ENCODE data around the gene PTBP2. TPM values are rescaled to one million over a fixed set of nuclear protein-coding genes. Genes with fewer than 3 reads are reported as not detected.
A peak's percentile ranks its signal among the peaks of the same experiment; 100 is the strongest.

Gene PTBP2
- total and polyA plus RNA-seq, 10 of the 15 experiments (the other 5 are each of a cell fraction or from before 2014, with no cell fraction given), result 5.8 to 17.5 (median 11.1) TPM

- Histone ChIP-seq H3K9ac (ENCODE audit: control insufficient read depth, insufficient read depth, low read length) (peak overlapping the region; percentile 78), H2AFZ (ENCODE audit: control insufficient read depth, low read depth, low read length) (peak overlapping the region; percentile 95), H3K27ac (ENCODE audit: control insufficient read depth, insufficient read depth) (peak overlapping the region; percentile 64), H4K20me1 (ENCODE audit: control insufficient read depth, insufficient read depth) (no peaks in the 10 kb centered on the region), H3K4me3 (peak overlapping the region; percentile 90), H3K4me1 (ENCODE audit: control insufficient read depth, insufficient read depth, low read length) (peaks cover 4% of the 10 kb centered on the region), H3K79me2 (ENCODE audit: control insufficient read depth, insufficient read depth, low read length) (peaks cover 34% of the 10 kb centered on the region), H3K36me3 (ENCODE audit: control insufficient read depth in 2 of 2, insufficient read depth in 2 of 2, low read length in 1 of 2) (peaks cover 0 to 2% of the 10 kb centered on the region in 2 experiments; a peak in 1 of 4 replicates), H3K27me3 (replicated peaks in 1 of 2; ENCODE audit: control insufficient read depth in 2 of 2, insufficient read depth in 2 of 2, low read length in 1 of 2) (no peaks in the 10 kb centered on the region), H3K4me2 (ENCODE audit: control insufficient read depth, insufficient read depth) (peak overlapping the region; percentile 66), H3K9me3 (replicated peaks; ENCODE audit: control insufficient read depth, insufficient read depth, low read length) (no peaks in the 10 kb centered on the region)
- RAD21 ChIA-PET (ENCODE audit: unreplicated experiment), result no interaction called here
- SMC1A ChIA-PET (ENCODE audit: uncharacterized antibody, unreplicated experiment), result interaction anchor here (0.6 to 1.9 kb wide), 3 partner anchors 20 to 1447 kb away, joined by 3 to 4 read pairs (median 3); no protein-coding TSS in a partner anchor
- CTCF ChIA-PET, result interaction anchor here (1.5 to 1.8 kb wide), 2 partner anchors 10 to 20 kb away, joined by 3 to 4 read pairs; no protein-coding TSS in a partner anchor
- FAIRE-seq (peak; percentile 89), ATAC-seq (peak; percentile 80), DNase-seq (ENCODE audit: low read depth, low spot score) (no peak)
- TSS peak; percentile 71 for BruUV-seq (replicated peaks)
- POLR2A ChIA-PET, result no interaction called here
- in situ Hi-C loops (cut with MboI) (no loop called here), intact Hi-C loops (cut with micrococcal nuclease; ENCODE audit: unreplicated experiment) (loop anchor here (10.0 kb wide), 2 partner anchors 232 to 1192 kb away; no protein-coding TSS in a partner anchor)
- WGBS (ENCODE audit: insufficient coverage, insufficient replicate concordance, low lambda C conversion rate, missing lambda C conversion rate), result under 1% methylated on average over 19 of the region's 29 CpGs
- TF ChIP-seq CBX3 (IDR thresholded peaks at IDR 0.05; ENCODE audit: borderline replicate concordance, low read depth) (no peak), CUX1 (IDR thresholded peaks at IDR 0.05; ENCODE audit: insufficient replicate concordance, low read depth, low read length) (no peak), YY1 (IDR thresholded peaks at IDR 0.05; ENCODE audit: low read depth, low read length) (0 out of 2 replicates have a peak, but pooled peaks have one; percentile 25), RAD51 (IDR thresholded peaks at IDR 0.05) (peak; percentile 77), CHD1 (IDR thresholded peaks at IDR 0.05; ENCODE audit: low read depth, low read length) (no peak), ATF3 (IDR thresholded peaks at IDR 0.05; ENCODE audit: borderline replicate concordance, extremely low read depth, low read depth, low read length) (no peak), RELB (IDR thresholded peaks at IDR 0.05; ENCODE audit: low read depth) (0 out of 2 replicates have a peak, but pooled peaks have one; percentile 28), MTA2 (IDR thresholded peaks at IDR 0.05; ENCODE audit: low read depth) (0 out of 2 replicates have a peak, but pooled peaks have one; percentile 20), ZNF207 (IDR thresholded peaks at IDR 0.05; ENCODE audit: borderline replicate concordance) (no peak), JUND (IDR thresholded peaks at IDR 0.05; ENCODE audit: low read depth, low read length) (no peak), PAX8 (IDR thresholded peaks at IDR 0.05) (no peak), ZNF274 (IDR thresholded peaks at IDR 0.05; ENCODE audit: insufficient read depth, insufficient read length) (no peak), PML (IDR thresholded peaks at IDR 0.05; ENCODE audit: low read length) (no peak), LARP7 (IDR thresholded peaks at IDR 0.05) (no peak), MEF2B (IDR thresholded peaks at IDR 0.05; ENCODE audit: partially characterized antibody, poor library complexity, severe bottlenecking) (no peak), NRF1 (conservative IDR thresholded peaks at IDR 0.05; ENCODE audit: low read depth, low read length) (no peak), STAT3 (IDR thresholded peaks at IDR 0.05; ENCODE audit: low read depth, low read length) (no peak)
Observed at GRCh38 chr1:96722161-96722922, 758 bp downstream of the PTBP2 start.
